Gastroesophageal sphincter (tissue), 4 donors: Measurements from ENCODE around the gene TNFRSF4. TPM values are rescaled to one million over a fixed set of nuclear protein-coding genes. Genes with fewer than 3 reads are reported as not detected.

Experiments
- ATAC-seq: fragments of 150-250 bp; one replicate; pipeline ENCODE4 v1.9.1; 2016; ENCODE audit warnings: mild to moderate bottlenecking, moderate library complexity
- H3K27ac ChIP-seq, 4 donors: fragments of 200-600 bp; sonication (generic) in 3 of 4; 1 replicate in 3 of 4; 2 replicates in 1 of 4; pipeline ENCODE4 v1.5.1; 2016 to 2019
- H3K27me3 ChIP-seq: fragments of 200-600 bp; sonication (generic); one replicate; pipeline ENCODE4 v1.5.1; 2019
- H3K36me3 ChIP-seq, 2 donors: fragments of 200-600 bp; sonication (generic); one replicate each; pipeline ENCODE4 v1.5.1; 2019; ENCODE audit warnings: control low read depth in 1 of 2
- H3K4me1 ChIP-seq, 3 donors: fragments of 200-600 bp; sonication (generic); 1 replicate in 2 of 3; 2 replicates in 1 of 3; pipeline ENCODE4 v1.5.1; 2016 to 2019; ENCODE audit warnings: control low read depth in 2 of 3
- H3K4me3 ChIP-seq, 2 donors: fragments of 200-600 bp; sonication (generic); one replicate each; pipeline ENCODE4 v1.5.1; 2019; ENCODE audit warnings: mild to moderate bottlenecking in 1 of 2, moderate library complexity in 1 of 2
- H3K9me3 ChIP-seq, 3 donors: fragments of 200-600 bp; sonication (generic); one replicate each; pipeline ENCODE4 v1.5.1; 2017 to 2019; ENCODE audit warnings: control low read depth in 2 of 3
- EP300 ChIP-seq: sonication (generic); formaldehyde crosslinking; IDR thresholded peaks from one replicate; pipeline ENCODE4 v1.6.1; 2017; ENCODE audit warnings: antibody characterized with exemption, mild to moderate bottlenecking
- POLR2A ChIP-seq, 2 donors: fragments of 450-650 bp; IDR thresholded peaks; one replicate each; pipeline ENCODE4 v1.6.1; 2017; ENCODE audit warnings: antibody characterized with exemption in 2 of 2, mild to moderate bottlenecking in 2 of 2, moderate library complexity in 1 of 2
- POLR2AphosphoS5 ChIP-seq: sonication (generic); formaldehyde crosslinking; IDR thresholded peaks from one replicate; pipeline ENCODE4 v1.6.1; 2017; ENCODE audit warnings: antibody characterized with exemption
- WGBS, 2 donors: methylation state at CpG; one replicate each; pipeline ENCODE4 v1.1.5; 2018; ENCODE audit warnings: low coverage in 1 of 2; 5-methylcytosine and 5-hydroxymethylcytosine counted together
- total RNA-seq, 4 donors: library from RNA; depleted of rRNA; stranded (reverse); fragments of >200 nt; gene quantifications; one replicate each; pipeline ENCODE4 v1.1.0, GENCODE V29; 2016
- TF ChIP-seq, protein P1 (sequence below), 4 experiments: fragments of 200-600 bp in 2 of 4; fragments of 450-650 bp in 2 of 4; sonication (generic) in 1 of 4; IDR thresholded peaks; one replicate each; pipeline ENCODE4 v1.5.1; 2017 to 2019; ENCODE audit warnings: antibody characterized with exemption in 4 of 4, mild to moderate bottlenecking in 2 of 4, moderate library complexity in 2 of 4

The TNFRSF4 gene
- total RNA-seq, 4 donors from 2014 or later, result 0.93 to 1.6 (median 1.3) TPM

GRCh38 chr1:1255611-1256010 is 41.7 kb upstream of the TNFRSF4 start:
- H3K4me1 ChIP-seq, result no peaks in the 10 kb centered on the region
- no peaks in the 10 kb centered on the region for H3K27me3 ChIP-seq
- TF ChIP-seq, protein P1, sequence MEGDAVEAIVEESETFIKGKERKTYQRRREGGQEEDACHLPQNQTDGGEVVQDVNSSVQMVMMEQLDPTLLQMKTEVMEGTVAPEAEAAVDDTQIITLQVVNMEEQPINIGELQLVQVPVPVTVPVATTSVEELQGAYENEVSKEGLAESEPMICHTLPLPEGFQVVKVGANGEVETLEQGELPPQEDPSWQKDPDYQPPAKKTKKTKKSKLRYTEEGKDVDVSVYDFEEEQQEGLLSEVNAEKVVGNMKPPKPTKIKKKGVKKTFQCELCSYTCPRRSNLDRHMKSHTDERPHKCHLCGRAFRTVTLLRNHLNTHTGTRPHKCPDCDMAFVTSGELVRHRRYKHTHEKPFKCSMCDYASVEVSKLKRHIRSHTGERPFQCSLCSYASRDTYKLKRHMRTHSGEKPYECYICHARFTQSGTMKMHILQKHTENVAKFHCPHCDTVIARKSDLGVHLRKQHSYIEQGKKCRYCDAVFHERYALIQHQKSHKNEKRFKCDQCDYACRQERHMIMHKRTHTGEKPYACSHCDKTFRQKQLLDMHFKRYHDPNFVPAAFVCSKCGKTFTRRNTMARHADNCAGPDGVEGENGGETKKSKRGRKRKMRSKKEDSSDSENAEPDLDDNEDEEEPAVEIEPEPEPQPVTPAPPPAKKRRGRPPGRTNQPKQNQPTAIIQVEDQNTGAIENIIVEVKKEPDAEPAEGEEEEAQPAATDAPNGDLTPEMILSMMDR (IDR thresholded peaks at IDR 0.05), result no peak
- H3K27ac ChIP-seq, result no peak overlapping the region
- no peak overlapping the region for H3K4me3 ChIP-seq
- H3K9me3 ChIP-seq, result no peaks in the 10 kb centered on the region
- 75 to 100% methylated on average over 1 to 2 of the region's 10 CpGs for WGBS, 2 donors
- no peak for ATAC-seq
- H3K36me3 ChIP-seq, result peaks cover 0 to 97% of the 10 kb centered on the region in 2 donors

- ATAC-seq, result no peak
- H3K27ac ChIP-seq, result no peak overlapping the region
- no peaks in the 10 kb centered on the region for H3K4me1 ChIP-seq
- H3K36me3 ChIP-seq, result peaks cover 0 to 94% of the 10 kb centered on the region in 2 donors
- WGBS, 2 donors, result 98% methylated on average over 8 of the region's 26 CpGs; no CpG with 5 or more reads in 1 of the 2 donors
- TF ChIP-seq EP300 (no peak), POLR2AphosphoS5 (no peak), POLR2A (IDR thresholded peaks at IDR 0.05) (no peak)
- TF ChIP-seq, protein P1 (IDR thresholded peaks at IDR 0.05), result no peak
- no peaks in the 10 kb centered on the region for H3K9me3 ChIP-seq
- no peak overlapping the region for H3K4me3 ChIP-seq
- H3K27me3 ChIP-seq, result no peaks in the 10 kb centered on the region
Observed at GRCh38 chr1:1255078-1255477, 41.1 kb upstream of the TNFRSF4 start.

GRCh38 chr1:1254667-1254998 is 40.7 kb upstream of the TNFRSF4 start:
- no peaks in the 10 kb centered on the region for H3K9me3 ChIP-seq
- H3K36me3 ChIP-seq, result peaks cover 0 to 90% of the 10 kb centered on the region in 2 donors
- TF ChIP-seq EP300 (no peak), POLR2A (IDR thresholded peaks at IDR 0.05) (no peak), POLR2AphosphoS5 (no peak)
- TF ChIP-seq, protein P1 (IDR thresholded peaks at IDR 0.05), result no peak
- no peak overlapping the region for H3K4me3 ChIP-seq
- H3K4me1 ChIP-seq, result no peaks in the 10 kb centered on the region
- WGBS, 2 donors, result 86% methylated on average over 3 of the region's 21 CpGs; no CpG with 5 or more reads in 1 of the 2 donors
- no peaks in the 10 kb centered on the region for H3K27me3 ChIP-seq
- ATAC-seq, result no peak
- H3K27ac ChIP-seq, result no peak overlapping the region

GRCh38 chr1:1253972-1254666 is 40.2 kb upstream of the TNFRSF4 start:
- Histone ChIP-seq H3K36me3 (peaks cover 0 to 85% of the 10 kb centered on the region in 2 donors), H3K4me3 (no peak overlapping the region)
- WGBS, 2 donors, result 87 to 94% methylated on average over 6 to 11 of the region's 50 CpGs

DNA sequence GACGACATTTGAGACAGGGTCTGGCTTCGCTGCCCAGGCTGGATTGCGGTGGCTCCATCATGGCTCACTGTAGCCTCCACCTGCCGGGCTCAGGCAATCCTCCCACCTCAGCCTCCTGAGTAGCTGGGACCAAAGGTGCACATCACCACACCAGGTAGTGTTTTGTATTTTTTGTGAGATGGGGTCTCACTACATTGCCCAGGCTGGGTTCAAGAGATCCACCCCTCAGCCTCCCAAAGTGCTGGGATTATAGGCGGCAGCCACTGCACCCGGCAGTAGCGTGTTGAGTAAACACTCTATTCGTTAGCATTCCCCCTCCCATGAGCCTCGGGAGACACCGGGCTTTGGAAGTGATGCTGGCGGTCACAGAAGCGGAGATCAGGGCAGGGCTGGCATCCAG is 39.4 kb upstream of the TNFRSF4 start:
- 90% methylated on average over 2 of the region's 12 CpGs; no CpG with 5 or more reads in 1 of the 2 donors for WGBS, 2 donors
- Histone ChIP-seq H3K27ac (no peak overlapping the region), H3K4me1 (no peaks in the 10 kb centered on the region), H3K4me3 (no peak overlapping the region), H3K9me3 (no peaks in the 10 kb centered on the region), H3K27me3 (peaks cover 4% of the 10 kb centered on the region), H3K36me3 (peaks cover 0 to 77% of the 10 kb centered on the region in 2 donors)
- TF ChIP-seq, protein P1 (IDR thresholded peaks at IDR 0.05), result no peak
- TF ChIP-seq POLR2AphosphoS5 (no peak), EP300 (no peak), POLR2A (IDR thresholded peaks at IDR 0.05) (no peak)
- no peak for ATAC-seq

More at GRCh38 chr1:1253972-1254666, 40.2 kb upstream of the TNFRSF4 start:
- Histone ChIP-seq H3K9me3 (no peaks in the 10 kb centered on the region), H3K27me3 (no peaks in the 10 kb centered on the region), H3K27ac (no peak overlapping the region), H3K4me1 (no peaks in the 10 kb centered on the region)
- TF ChIP-seq EP300, result no peak
- TF ChIP-seq POLR2A (IDR thresholded peaks at IDR 0.05), result no peak
- TF ChIP-seq, protein P1 (IDR thresholded peaks at IDR 0.05), result no peak
- no peak for TF ChIP-seq POLR2AphosphoS5
- no peak for ATAC-seq
